Measurements from ENCODE around the gene CEP112.
"Not testable (repeated sequence)": the region's sequence is repeated elsewhere in the genome, so short reads cannot be mapped to it uniquely, and the experiment has no call there.

CEP112 gene

DNA sequence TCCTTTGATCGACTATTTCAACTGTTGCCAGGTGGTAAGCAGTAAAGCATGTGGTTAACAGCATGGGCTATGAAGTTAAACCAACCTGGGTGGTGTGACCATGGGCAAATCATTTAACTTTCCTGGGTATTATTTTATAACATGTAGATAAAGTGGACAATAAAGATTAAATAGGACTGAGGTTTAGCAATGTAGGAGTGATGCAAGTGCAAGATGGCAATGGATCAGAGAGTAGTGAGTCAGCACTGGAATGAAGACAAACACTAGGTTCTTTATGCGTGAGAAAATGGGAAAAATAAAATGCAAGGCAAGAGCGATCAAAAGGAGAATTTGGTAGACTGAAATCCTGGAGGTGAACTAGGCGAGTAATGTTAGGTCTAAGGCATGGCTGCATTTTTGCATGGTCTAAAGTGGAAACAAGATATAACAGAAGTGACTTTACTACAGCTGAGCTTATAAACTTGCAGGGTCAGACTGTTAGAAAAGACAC, 408.0 kb downstream of the CEP112 start:
- DNase-seq (ENCODE audit: low spot score): no peak

DNA sequence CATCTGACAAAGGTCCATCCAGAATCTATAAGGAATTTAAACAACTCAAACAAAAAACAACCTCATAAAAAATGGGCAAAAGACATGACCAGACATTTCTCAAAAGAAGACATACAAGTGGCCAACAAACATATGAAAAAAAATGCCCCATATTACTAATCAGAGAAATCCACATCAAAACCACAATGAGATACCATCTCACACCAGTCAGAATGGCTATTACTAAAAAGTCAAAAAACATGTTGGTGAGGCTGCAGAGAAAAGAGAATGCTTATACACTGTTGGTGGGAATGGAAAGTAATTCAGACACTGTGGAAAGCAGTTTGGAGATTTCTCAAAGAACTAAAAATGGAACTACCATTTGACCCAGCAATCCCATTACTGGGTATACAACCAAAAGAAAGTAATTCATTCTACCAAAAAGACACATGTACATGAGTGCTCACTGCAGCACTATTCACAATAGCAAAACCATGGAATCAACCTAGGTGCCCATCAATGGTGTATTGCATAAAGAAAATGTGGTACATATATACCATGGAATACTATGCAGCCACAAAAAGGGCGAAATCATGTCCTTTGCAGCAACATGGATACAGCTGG, 409.7 kb downstream of the CEP112 start:
- not testable (repeated sequence) for DNase-seq (ENCODE audit: low spot score)

DNA sequence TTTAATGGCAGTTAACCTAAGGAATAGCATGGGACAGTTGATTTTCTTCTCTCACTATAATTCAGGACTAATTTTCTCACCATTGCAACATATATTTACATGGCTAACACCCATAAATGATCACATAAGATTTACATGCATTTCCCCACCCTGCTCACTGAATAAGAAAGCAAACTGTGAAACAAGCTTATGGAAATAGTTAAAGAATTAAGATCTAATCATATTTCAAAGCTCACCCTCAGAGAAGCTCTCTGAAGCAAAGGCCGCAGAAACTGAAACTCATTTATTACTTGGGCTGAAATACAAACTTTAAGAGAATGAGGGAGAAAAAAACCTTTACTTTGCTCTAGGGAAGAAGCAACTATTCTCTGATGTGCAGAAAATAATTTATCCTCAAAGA, 411.8 kb downstream of the CEP112 start:
- DNase-seq (ENCODE audit: low spot score): no peak

DNA sequence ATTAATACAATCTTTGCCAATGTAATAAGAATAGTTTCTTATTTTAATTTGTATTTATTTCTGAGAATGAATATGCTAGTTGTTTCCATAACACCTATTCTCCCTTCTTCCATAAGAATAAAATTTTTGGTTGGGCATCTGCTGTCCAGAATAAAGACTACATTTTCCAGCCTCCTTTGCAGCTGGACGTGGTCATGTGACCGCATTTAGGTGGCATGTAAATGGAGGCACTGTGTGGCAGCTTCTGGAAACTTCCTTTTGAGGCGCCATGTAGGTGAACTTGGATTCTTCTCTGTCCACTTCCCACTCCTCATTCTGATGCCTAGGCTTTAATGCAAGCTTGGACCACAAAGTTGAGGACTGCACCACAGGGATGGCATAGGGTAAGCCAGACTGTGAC, 415.0 kb downstream of the CEP112 start:
- no peak for DNase-seq (ENCODE audit: low spot score)

DNA sequence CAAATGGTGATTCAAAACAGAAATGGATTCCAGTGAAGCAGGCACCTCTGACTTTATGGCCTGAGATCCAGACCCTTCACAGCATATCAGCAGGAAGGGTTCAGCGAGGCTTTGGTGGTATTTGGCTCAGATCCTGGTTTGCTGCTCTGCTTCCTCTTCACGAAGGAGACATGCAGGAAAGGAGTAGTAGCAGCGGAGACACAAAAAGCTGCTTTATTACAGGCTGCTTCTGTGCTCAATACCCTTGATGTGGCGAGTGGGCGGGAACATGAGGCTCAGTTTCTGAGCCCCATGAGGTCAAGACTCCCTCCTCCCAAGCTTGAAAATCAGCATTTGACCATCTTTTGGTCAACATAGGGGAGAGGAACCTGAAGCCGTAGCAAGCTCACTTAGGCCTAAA, 417.1 kb downstream of the CEP112 start:
- no peak for DNase-seq (ENCODE audit: low spot score)

DNA sequence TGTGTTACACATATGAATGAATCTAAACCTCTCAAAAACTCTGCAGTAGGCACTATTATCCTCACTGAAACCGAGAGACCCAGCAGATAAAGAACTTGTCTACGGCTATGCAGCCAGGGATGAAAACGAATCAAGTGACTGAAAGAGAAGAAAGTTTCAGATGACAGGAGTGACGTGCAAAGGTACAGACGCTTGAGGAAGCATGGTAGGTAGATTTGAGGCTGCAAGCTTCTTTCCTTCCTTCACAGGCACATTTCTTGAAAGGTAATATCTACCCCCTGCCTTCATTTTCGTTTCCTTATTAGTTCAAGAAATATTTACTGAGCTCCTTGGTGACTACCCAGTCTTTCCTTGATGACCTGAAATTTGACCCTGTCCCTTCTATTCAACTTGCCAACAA, 418.9 kb downstream of the CEP112 start:
- no peak for DNase-seq (ENCODE audit: low spot score)

DNA sequence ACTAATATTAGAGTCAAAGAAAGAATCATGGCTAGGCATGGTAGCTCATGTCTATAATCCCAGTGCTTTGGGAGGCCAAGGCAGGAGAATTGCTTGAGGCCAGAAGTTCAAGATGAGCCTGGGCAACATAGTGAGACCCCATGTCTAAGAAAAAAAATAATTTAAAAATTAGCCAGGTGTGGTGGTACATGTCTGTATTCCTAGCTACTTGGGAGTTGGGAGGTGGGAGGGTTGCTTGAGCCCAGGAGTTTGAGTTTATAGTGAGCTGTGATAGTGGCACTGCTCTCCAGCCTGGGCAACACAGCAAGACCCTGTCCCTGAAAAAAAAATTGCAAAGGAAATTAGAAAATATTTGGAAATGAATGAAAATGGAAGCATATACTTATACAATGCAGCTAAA, 420.2 kb downstream of the CEP112 start:
- no peak for DNase-seq (ENCODE audit: low spot score)

DNA sequence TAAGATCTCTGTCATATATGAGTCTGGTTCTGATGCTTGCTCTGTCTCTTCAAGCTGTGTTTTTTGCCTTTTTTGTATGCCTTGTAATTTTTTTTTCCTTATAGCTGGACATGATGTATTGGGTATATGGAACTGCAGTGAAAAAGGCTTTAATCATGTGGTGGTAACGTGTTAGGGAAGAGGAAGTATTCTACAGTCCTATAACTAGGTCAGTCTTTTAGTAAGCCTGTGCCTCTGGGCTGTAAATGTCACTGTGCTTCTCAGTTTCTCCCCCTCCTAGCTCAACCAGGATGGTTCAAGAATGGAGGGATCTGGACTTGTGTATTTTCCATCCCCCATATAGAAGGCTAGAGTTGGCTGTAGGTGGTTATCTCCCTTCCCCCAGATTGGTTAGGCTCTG, 428.1 kb downstream of the CEP112 start:
- no peak for DNase-seq (ENCODE audit: low spot score)

DNA sequence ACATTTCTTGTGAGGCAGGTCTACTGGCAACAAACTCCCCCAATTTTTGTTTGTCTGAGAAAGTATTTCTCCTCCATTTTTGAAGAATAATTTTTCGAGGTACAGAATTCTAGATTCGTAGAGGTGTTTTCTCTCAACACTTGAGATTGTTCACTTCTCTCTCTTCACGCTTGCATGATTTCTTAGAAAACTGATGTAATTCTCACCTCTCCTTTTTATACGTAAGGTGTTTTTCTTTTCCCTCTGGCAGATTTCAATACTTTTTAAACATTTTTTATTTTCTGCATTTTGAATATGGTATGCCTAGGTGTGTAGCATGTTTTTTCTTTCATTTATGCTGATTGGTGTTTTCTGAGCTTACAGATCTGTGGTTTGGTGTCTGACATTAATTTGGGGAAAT, 429.0 kb downstream of the CEP112 start:
- DNase-seq (ENCODE audit: low spot score): no peak

DNA sequence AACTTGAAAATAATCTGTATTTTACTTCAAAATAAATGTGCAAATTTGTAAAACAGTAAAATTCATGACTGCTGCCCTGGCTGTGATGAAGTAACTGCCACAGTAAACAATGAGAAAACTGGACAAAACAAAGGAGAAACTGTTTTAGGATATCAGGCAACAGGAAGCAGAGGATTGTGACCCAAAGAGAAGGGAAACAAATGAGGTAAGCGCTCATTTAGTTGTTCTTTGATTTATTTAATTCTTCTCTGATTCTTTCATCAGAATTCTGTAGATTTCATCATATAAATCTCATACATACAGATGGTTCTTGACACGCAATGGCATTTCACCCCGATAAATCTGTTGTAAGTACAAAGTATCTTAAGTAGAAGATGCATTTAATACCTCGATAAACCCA, 432.4 kb downstream of the CEP112 start:
- DNase-seq (ENCODE audit: low spot score): no peak

DNA sequence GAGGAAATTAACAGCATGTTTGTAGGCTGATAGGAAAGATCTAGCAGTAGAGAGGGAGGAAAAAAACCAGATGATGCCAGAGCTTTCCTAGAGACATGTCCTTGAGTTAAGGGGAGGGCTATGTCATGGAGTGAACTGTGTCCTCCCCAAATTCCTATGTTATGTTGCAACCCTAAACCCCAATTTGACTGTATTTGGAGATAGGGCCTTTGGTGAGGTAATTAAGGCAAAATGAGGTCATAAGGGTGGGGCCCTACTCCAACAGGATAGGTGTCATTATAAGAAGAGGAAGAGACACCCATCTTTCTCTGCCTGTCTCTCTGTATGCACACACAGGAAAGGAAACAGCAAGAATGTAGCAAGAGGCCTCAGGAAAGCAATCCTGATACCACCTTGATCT, 435.2 kb downstream of the CEP112 start:
- DNase-seq (ENCODE audit: low spot score): no peak

DNA sequence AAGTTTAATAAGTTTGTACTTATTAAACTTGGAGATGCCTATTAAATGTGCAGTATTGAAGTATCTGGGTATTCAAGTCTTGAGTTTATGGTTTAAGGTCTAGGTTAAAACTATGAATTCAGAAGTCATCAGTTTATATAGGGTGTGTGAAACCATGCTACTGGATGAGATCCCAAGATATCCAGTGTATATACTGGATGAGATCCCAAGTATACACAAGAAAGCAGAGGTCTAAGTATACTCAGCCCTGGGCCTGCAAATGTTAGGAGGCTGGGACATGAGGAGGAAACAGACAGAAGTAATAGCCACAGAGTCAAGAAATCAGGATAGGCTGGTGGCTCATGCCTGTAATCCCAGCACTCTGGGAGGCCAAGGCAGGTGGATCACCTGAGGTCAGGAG, 436.1 kb downstream of the CEP112 start:
- no peak for DNase-seq (ENCODE audit: low spot score)

DNA sequence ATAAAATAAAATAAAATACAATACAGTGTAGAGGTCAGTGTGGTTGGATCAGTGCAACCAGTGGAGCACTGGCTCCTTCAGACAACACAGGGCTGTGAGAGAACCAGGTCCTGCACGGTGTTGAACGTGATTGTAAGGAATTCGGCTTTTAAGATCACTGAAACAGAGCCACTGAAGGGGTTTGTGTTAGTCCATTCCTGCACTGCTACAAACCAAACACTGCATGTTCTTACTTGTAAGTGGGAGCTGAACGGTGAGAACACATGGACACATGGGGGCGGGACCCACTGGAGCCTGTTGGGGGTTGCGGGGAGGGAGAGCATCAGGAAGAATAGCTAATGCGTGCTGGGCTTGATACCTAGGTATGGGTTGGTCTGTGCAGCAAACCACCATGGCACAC, 437.3 kb downstream of the CEP112 start:
- DNase-seq (ENCODE audit: low spot score): no peak

DNA sequence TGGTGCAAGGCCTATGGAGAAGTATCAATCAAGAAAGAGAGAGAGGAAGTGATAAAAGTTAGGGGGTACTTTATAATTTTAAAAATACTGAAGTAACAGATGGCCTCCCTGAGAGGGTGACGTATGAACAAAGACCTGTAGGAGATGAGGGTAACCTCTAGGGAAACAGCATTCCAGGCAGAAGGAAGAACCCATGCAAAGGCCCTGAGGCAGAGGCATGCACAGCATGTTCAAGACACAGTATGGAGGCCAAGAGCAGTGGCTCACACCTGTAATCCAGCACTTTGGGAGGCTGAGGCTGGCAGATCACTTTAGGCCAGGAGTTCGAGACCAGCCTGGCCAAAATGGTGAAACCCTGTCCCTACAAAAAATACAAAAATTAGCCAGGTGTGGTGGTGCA, 437.9 kb downstream of the CEP112 start:
- DNase-seq (ENCODE audit: low spot score): no peak

DNA sequence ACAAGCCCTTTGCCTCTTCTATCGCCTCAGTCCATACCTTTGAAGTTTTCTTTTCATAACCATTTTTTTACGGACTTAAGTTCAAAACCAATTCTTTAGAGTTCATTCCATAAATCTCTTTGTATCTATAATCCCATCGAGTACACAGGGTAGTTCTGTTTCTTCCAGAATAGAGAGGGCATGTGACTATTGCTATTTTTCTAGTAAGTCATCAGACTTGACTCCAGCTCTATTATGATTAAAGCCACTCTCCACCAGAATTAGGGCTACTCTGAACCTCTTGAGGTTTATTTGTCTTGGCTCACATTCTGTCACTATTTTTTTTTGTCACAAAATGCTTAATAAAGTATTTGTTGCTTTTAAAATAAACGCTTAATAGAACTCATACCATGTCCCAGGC, 438.6 kb downstream of the CEP112 start:
- no peak for DNase-seq (ENCODE audit: low spot score)

DNA sequence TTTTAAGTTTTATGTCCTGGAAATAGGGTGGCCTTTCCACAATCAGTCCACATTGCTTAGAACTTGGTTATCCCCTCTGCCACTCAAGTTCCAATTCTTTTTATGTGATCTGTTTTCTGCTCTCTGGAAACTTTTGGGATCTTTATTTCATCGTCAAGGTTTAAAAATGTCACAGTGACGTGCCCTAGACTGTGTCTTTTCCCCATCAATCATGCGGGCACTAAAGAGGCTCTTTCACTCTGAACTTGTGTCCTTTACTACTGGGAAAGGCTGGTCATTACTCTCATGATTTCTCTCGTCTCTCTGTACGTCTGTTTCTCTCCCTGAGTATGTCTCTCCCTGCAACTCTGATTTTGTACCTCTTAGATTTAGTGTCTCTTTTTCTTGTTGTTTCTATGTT, 440.7 kb downstream of the CEP112 start:
- no peak for DNase-seq (ENCODE audit: low spot score)

DNA sequence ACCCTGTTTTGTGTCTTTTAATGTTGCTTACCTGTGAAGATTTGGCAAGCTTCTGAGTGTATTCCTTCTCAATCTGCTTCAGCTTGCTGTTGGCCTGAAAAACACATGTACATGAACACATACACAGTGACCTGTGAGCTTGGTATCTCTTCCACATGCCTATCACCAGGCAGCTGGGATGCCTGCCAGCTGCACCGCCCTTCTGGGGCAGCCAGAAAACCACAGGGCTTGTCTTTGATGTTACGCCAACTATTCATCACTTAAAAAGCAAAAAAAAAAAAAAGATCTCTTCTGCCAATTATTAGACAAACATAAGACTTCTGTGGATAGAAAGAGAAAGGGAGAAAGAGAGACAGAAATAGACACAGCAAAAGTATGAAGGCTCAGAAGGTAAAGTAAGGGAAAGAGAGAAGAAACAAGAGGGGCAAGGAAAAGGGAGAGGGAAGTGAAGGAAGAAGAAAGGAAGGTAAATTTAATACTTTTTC, 441.3 kb downstream of the CEP112 start:
- DNase-seq (ENCODE audit: low spot score): peak; percentile 3

DNA sequence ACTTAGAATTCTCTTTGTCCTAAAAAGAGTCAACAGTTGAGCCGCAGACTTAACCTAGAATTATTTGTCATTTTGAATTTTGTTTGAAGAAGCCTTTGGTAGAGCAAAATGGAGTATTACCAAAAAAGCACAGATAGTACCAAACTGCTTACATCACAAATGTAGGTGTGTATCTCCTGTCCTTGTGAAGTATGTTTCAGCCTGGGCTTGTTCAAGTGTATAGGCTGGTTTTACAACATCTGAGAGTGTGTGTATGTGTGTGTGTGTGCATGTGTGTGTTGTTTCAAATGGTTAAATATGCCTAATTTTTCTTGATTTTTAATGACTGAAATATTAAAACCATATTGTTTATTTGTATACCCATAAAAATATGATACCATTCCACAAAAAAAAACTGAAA, 441.8 kb downstream of the CEP112 start:
- no peak for DNase-seq (ENCODE audit: low spot score)

DNA sequence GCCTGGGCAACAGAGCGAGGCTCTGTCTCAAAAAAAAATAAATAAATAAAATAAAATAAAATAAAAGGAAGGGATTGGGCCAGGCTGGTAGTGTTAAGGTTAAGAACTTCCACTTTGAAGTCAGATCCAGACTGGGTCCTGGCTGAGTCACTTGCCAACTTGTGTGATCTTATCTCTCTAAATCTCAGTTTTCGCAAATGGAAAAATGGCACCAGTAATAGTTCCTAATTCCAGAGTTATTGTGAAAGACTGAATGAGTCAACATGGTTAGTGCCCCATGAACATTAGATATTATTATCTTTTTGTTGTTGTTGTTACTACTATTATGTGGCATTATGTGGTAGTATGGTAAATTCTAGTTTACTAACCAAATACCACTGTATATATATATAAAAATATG, 442.5 kb downstream of the CEP112 start:
- no peak for DNase-seq (ENCODE audit: low spot score)

DNA sequence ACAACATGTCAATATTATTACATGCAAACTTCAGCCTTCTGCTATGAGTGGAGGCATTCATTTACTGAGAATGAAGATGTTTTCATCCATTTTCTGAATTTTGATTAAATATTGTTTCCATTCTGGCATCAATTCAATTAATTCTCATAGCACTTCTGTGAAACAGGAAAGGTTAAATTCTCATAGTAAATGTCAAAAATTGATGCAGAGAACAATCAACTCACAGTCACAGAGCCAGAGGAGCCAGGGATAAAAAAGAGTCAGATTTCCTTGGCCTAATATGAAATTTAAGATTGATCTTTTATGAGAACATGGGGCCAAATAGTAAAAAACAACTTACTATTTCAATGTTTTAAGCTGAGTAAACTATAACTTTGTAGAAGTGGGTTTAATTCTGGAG, 446.7 kb downstream of the CEP112 start:
- no peak for DNase-seq (ENCODE audit: low spot score)

DNA sequence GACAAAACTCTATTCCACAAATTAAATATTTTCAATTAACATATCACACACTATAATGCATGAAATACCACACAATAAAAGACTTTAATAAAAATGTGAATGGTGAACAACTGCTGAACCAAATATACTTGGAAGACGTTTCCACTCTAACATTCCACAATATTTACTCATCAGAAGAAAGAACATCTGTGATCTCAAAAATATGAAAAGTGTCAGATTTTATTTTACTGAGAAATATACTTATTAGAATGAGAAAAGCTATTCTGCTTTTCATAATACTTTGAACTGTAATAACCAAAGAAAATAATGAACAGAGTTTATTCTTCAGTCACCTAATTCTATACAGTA, 448.7 kb downstream of the CEP112 start:
- no peak for DNase-seq (ENCODE audit: low spot score)

DNA sequence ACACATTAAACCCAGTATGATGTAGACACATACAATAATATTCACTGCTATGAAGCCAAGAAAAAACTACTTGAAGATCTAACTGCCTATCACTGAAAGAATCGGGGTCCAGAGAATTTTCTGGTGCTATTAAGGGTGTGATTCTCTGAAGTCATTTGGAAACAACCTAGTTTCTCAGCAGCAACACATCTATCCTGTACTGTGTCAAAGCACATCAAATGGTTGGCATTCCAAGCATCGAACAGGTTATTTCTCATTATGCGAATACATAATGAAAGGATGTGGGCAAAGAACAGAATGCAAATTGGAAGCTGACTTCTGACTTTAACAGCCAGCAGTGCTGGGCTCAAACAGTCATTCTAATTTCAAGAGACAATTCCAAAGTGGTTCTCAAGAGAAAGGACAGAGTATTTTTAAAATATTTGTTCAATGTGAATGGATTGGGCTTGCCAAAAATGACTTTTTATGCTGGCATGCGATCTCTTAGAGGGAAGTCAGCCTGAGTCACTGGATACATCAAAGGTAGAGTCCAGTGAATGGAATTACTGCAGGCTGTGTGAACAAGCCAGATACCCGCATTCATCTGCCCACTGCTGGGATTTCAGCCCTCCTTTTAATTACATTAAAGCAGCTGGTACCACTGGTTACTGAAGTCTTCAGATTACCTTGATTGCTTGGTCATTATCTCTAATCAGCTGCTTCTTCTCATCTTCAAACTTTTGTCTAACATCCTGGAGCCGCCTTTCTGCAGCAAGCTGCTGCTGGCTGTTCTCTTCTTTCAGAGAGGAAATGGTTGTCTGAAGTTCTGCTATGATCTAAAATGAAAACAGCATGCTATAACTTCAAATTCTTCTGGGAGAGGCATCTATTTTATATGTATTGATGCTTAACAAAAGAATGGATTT, 449.3 kb downstream of the CEP112 start:
- no peak for DNase-seq (ENCODE audit: low spot score)

DNA sequence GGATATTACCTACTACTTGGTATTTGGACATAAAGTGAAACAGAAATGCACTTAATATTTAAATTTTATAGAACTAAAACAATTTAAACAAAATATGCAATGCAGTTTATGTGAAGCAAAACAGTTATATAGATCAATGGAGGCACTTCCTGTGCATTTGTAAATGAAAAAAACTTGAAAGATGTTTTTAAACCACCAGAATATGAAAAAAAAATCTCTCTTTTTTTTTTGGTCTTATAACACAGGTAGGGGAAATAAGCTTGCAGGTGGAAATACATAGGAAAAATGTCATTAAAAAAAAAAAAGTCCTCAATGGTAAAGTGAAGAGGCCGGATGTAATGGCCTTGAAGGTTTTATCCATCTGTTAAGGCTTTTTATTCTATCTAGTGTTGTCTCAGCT, 450.2 kb downstream of the CEP112 start:
- DNase-seq (ENCODE audit: low spot score): no peak

DNA sequence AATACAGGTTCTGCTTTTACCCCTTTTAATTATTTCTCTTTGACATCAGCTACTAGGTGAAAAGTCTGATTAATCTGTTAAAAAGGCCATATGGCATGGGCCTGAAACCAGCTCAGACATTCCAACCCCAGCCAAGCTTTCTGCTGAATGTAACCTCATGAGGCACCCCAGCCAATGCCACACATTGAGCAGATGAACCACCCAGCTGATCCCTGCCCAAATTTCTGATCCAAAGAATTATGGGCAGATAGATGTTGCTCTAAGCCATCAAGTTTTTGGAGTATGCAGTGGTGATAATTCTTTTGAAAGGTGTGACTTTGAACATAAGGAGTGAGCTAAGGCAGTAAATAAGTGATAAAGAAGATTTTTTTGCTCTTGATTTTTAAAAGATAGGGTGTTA, 452.9 kb downstream of the CEP112 start:
- DNase-seq (ENCODE audit: low spot score): no peak
